Neutrophil (primary cell): Measurements from ENCODE around the gene NUMB.

Experiments
- H3K27ac ChIP-seq: fragments of 200-600 bp; sonication (generic); 2 replicates; pipeline ENCODE4 v1.5.1; 2016; ENCODE audit warnings: mild to moderate bottlenecking, moderate library complexity
- H3K27me3 ChIP-seq: fragments of 200-600 bp; sonication (generic); 2 replicates; pipeline ENCODE4 v1.6.0; 2016; ENCODE audit warnings: mild to moderate bottlenecking
- H3K36me3 ChIP-seq: fragments of 200-600 bp; sonication (generic); 2 replicates; pipeline ENCODE4 v1.5.1; 2017
- H3K4me1 ChIP-seq, 2 experiments: fragments of 200-600 bp in 1 of 2; sonication (generic) in 1 of 2; 1 replicate in 1 of 2; 2 replicates in 1 of 2; pipeline versions ENCODE4 v1.5.1 to v1.6.1; 2013 to 2016; ENCODE audit warnings: low read depth in 1 of 2, low read length in 1 of 2, mild to moderate bottlenecking in 1 of 2, moderate library complexity in 1 of 2; ENCODE audit not compliant: control insufficient read depth in 1 of 2, insufficient read depth in 1 of 2
- H3K4me3 ChIP-seq, 2 experiments: fragments of 200-600 bp in 1 of 2; sonication (generic) in 1 of 2; 1 replicate in 1 of 2; 2 replicates in 1 of 2; pipeline ENCODE4 v1.5.1; 2013 to 2016; ENCODE audit warnings: low read depth in 1 of 2, low read length in 1 of 2, mild to moderate bottlenecking in 1 of 2, moderate library complexity in 1 of 2
- H3K9me3 ChIP-seq: fragments of 200-600 bp; sonication (generic); 2 replicates; pipeline ENCODE4 v1.5.1; 2016
- TF ChIP-seq, protein P1 (sequence below): fragments of 200-600 bp; sonication (generic); IDR thresholded peaks from 2 replicates; pipeline ENCODE4 v1.5.1; 2016; ENCODE audit warnings: antibody characterized with exemption

NUMB gene

GRCh38 chr14:73305499-73305898, 152.8 kb downstream of the NUMB start:
- H3K4me1 ChIP-seq: peaks cover 5 to 7% of the 10 kb centered on the region in 2 experiments
- no peak overlapping the region for H3K4me3 ChIP-seq
- H3K27ac ChIP-seq: no peak overlapping the region
- H3K27me3 ChIP-seq: no peaks in the 10 kb centered on the region
- TF ChIP-seq, protein P1, sequence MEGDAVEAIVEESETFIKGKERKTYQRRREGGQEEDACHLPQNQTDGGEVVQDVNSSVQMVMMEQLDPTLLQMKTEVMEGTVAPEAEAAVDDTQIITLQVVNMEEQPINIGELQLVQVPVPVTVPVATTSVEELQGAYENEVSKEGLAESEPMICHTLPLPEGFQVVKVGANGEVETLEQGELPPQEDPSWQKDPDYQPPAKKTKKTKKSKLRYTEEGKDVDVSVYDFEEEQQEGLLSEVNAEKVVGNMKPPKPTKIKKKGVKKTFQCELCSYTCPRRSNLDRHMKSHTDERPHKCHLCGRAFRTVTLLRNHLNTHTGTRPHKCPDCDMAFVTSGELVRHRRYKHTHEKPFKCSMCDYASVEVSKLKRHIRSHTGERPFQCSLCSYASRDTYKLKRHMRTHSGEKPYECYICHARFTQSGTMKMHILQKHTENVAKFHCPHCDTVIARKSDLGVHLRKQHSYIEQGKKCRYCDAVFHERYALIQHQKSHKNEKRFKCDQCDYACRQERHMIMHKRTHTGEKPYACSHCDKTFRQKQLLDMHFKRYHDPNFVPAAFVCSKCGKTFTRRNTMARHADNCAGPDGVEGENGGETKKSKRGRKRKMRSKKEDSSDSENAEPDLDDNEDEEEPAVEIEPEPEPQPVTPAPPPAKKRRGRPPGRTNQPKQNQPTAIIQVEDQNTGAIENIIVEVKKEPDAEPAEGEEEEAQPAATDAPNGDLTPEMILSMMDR: no peak
- H3K36me3 ChIP-seq: peaks cover 17% of the 10 kb centered on the region
- H3K9me3 ChIP-seq: no peaks in the 10 kb centered on the region

- H3K9me3 ChIP-seq: no peaks in the 10 kb centered on the region
- no peak overlapping the region for H3K27ac ChIP-seq
- no peaks in the 10 kb centered on the region for H3K27me3 ChIP-seq
- peaks cover 89% of the 10 kb centered on the region for H3K36me3 ChIP-seq
- H3K4me3 ChIP-seq: no peak overlapping the region
- TF ChIP-seq, protein P1: no peak
- H3K4me1 ChIP-seq: no peaks in the 10 kb centered on the region
These were observed 163.0 kb downstream of the NUMB start for GRCh38 chr14:73295198-73295796.

GRCh38 chr14:73293782-73294781, 164.3 kb downstream of the NUMB start:
- Histone ChIP-seq H3K27me3 (no peaks in the 10 kb centered on the region), H3K27ac (no peak overlapping the region), H3K4me3 (no peak overlapping the region), H3K9me3 (no peaks in the 10 kb centered on the region), H3K36me3 (peaks cover 89% of the 10 kb centered on the region), H3K4me1 (no peaks in the 10 kb centered on the region)
- TF ChIP-seq, protein P1: no peak

DNA sequence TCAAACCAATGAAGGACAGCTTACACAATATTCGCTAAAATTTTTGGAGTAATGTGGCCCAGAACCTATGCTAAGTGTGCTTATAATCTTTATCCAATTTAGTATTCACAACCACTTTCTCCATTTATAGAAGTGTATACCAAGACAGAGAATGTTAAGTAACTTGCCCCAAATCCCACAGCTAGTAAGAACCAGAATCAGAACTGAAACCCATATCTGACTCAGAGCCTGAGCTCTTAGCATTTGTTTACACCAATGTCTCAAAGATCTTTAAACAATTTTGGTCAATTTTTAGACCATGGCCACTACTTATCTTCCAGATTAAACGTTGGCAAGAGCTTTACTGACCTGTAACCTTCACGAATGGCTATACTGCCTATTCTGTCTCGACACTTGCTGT, 168.1 kb downstream of the NUMB start:
- H3K36me3 ChIP-seq: peaks cover 97% of the 10 kb centered on the region

DNA sequence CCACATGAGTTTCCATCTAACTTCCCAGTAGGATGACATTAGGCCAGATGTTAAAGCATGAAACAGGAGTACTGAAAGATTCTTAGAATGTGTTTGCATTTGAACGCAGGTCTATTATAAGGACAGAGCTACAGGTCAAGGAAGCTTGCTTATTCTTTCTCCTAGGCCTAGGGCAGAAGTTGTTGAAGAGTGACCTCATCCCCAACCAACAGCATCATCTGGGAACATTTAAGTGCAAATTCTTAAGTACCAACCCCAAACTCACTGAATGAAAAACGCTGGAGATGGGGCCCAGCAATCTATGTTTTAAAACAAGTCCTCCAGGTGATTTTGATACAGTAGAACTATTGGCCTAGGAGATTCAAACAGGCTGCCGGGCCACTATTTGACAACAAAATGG, 168.6 kb downstream of the NUMB start:
- TF ChIP-seq, protein P1: no peak
- H3K27ac ChIP-seq: peak overlapping the region; percentile 27
- H3K9me3 ChIP-seq: no peaks in the 10 kb centered on the region
- no peak overlapping the region for H3K4me3 ChIP-seq
- H3K27me3 ChIP-seq: no peaks in the 10 kb centered on the region
- peaks cover 99% of the 10 kb centered on the region for H3K36me3 ChIP-seq
- H3K4me1 ChIP-seq: no peaks in the 10 kb centered on the region

More for the DNA sequence above, 168.1 kb downstream of the NUMB start:
- no peak overlapping the region for H3K4me3 ChIP-seq
- H3K27me3 ChIP-seq: no peaks in the 10 kb centered on the region
- H3K9me3 ChIP-seq: no peaks in the 10 kb centered on the region
- H3K4me1 ChIP-seq: no peaks in the 10 kb centered on the region
- H3K27ac ChIP-seq: no peak overlapping the region
- TF ChIP-seq, protein P1: no peak
